OCI-LY3 (cell line): ENCODE results near the gene VPS13C.

Experiments used
- H2AFZ ChIP-seq: fragments of 200-600, 300-600 bp; shearing (Covaris generic); 2 replicates; pipeline ENCODE4 v1.6.0; 2014; ENCODE audit warnings: antibody characterized with exemption, low read depth, low read length
- H3K27ac ChIP-seq: fragments of 200-600, 300-600 bp; sonication (generic); 2 replicates; pipeline ENCODE4 v1.5.1; 2014; ENCODE audit warnings: mild to moderate bottlenecking, low read length, moderate library complexity, mixed read lengths
- H3K27me3 ChIP-seq: fragments of 200-600, 300-600 bp; sonication (generic); 2 replicates; pipeline ENCODE4 v1.6.1; 2014; ENCODE audit warnings: low read depth, low read length, mixed read lengths
- H3K36me3 ChIP-seq: fragments of 200-600, 300-600 bp; sonication (generic); replicated peaks from 2 replicates; pipeline ENCODE3; 2014; ENCODE audit warnings: low read depth, low read length, mixed read lengths
- H3K4me1 ChIP-seq: fragments of 300-600, 200-600 bp; sonication (generic); 2 replicates; pipeline ENCODE4 v1.6.1; 2014; ENCODE audit warnings: low read length, mixed read lengths
- H3K4me2 ChIP-seq: fragments of 200-600, 300-600 bp; sonication (generic); 2 replicates; pipeline ENCODE4 v1.6.1; 2014; ENCODE audit warnings: low read length, mixed read lengths
- H3K4me3 ChIP-seq: fragments of 300-600, 200-600 bp; sonication (generic); 2 replicates; pipeline ENCODE4 v1.5.1; 2014; ENCODE audit warnings: antibody characterized with exemption, mild to moderate bottlenecking, low read length, moderate library complexity
- H3K79me2 ChIP-seq: fragments of 300-600, 200-600 bp; shearing (Covaris generic); 2 replicates; pipeline ENCODE4 v1.6.1; 2014; ENCODE audit warnings: mild to moderate bottlenecking, low read length, mixed read lengths
- H3K9ac ChIP-seq: fragments of 300-600, 200-600 bp; shearing (Covaris generic); 2 replicates; pipeline ENCODE4 v1.6.0; 2014; ENCODE audit warnings: mild to moderate bottlenecking, low read length, moderate library complexity
- H3K9me3 ChIP-seq: fragments of 200-600, 300-600 bp; shearing (Covaris generic); 2 replicates; pipeline ENCODE4 v1.6.1; 2014; ENCODE audit warnings: low read length, mixed read lengths; ENCODE audit not compliant: insufficient read depth
- H4K20me1 ChIP-seq: fragments of 200-600, 300-600 bp; sonication (generic); 2 replicates; pipeline ENCODE4 v1.6.1; 2016; ENCODE audit warnings: low read length, mixed read lengths; ENCODE audit not compliant: insufficient read depth
- EZH2phosphoT487 ChIP-seq: fragments of 200-600 bp; shearing (Covaris generic); IDR thresholded peaks from 2 replicates; pipeline ENCODE4 v1.6.1; 2018; ENCODE audit warnings: antibody characterized with exemption, mixed run types, low read depth
- TF ChIP-seq, protein P1 (sequence below): fragments of 200-600, 300-600 bp; sonication (generic); IDR thresholded peaks from 2 replicates; pipeline ENCODE4 v1.5.1; 2014; ENCODE audit warnings: antibody characterized with exemption, low read length, low read depth

VPS13C gene

DNA sequence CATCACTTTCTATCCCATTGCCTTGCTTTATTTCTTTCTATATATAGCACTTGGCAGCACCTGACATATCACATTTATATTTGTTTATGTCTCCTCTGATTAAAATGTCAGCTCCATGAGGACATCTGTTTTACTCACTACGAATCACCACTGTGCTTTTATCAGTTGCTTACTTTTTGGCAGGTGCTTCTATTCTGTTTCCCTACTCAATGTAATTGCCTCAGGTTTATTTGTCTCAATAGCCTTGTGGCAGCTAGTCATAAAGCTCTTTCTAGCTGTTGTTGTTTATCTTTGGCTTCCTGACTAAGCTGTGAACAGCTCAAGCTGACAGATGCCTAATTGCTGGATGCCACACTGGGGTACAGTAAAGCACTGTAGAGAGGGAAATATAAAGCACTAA, 85.5 kb downstream of the VPS13C start:
- Histone ChIP-seq H3K4me1 (peaks cover 8% of the 10 kb centered on the region), H3K9me3 (no peaks in the 10 kb centered on the region), H3K27me3 (no peaks in the 10 kb centered on the region), H3K9ac (no peak overlapping the region), H3K4me2 (no peak overlapping the region), H3K36me3 (peaks cover 52% of the 10 kb centered on the region), H4K20me1 (no peaks in the 10 kb centered on the region), H2AFZ (no peak overlapping the region), H3K79me2 (no peaks in the 10 kb centered on the region), H3K27ac (no peak overlapping the region), H3K4me3 (no peak overlapping the region)
- TF ChIP-seq EZH2phosphoT487: no peak
- TF ChIP-seq, protein P1, sequence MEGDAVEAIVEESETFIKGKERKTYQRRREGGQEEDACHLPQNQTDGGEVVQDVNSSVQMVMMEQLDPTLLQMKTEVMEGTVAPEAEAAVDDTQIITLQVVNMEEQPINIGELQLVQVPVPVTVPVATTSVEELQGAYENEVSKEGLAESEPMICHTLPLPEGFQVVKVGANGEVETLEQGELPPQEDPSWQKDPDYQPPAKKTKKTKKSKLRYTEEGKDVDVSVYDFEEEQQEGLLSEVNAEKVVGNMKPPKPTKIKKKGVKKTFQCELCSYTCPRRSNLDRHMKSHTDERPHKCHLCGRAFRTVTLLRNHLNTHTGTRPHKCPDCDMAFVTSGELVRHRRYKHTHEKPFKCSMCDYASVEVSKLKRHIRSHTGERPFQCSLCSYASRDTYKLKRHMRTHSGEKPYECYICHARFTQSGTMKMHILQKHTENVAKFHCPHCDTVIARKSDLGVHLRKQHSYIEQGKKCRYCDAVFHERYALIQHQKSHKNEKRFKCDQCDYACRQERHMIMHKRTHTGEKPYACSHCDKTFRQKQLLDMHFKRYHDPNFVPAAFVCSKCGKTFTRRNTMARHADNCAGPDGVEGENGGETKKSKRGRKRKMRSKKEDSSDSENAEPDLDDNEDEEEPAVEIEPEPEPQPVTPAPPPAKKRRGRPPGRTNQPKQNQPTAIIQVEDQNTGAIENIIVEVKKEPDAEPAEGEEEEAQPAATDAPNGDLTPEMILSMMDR: no peak

DNA sequence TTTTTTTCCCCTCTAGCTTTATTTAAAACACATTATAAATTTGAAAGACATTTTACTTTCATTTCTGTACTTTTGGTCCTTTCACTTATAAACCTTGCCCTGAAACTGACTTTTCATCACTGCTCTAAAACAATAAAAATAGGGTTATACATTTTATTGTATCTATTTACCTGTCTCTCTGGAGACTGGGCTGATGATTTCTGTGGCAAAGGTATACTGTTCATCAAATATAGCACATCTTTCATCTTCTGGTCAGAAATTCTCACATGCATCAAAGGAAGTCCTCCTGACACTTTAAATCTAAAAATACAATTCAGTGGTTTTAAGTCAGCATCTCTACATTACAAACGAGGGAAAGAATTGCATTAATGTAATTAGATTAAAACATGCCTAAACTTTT, 86.1 kb downstream of the VPS13C start:
- Histone ChIP-seq H4K20me1 (no peaks in the 10 kb centered on the region), H3K27me3 (no peaks in the 10 kb centered on the region), H3K4me2 (no peak overlapping the region), H3K36me3 (peaks cover 52% of the 10 kb centered on the region), H3K9ac (no peak overlapping the region), H3K27ac (no peak overlapping the region), H3K9me3 (no peaks in the 10 kb centered on the region), H3K79me2 (no peaks in the 10 kb centered on the region), H2AFZ (no peak overlapping the region), H3K4me1 (peaks cover 11% of the 10 kb centered on the region), H3K4me3 (no peak overlapping the region)
- TF ChIP-seq, protein P1: no peak
- TF ChIP-seq EZH2phosphoT487: no peak

DNA sequence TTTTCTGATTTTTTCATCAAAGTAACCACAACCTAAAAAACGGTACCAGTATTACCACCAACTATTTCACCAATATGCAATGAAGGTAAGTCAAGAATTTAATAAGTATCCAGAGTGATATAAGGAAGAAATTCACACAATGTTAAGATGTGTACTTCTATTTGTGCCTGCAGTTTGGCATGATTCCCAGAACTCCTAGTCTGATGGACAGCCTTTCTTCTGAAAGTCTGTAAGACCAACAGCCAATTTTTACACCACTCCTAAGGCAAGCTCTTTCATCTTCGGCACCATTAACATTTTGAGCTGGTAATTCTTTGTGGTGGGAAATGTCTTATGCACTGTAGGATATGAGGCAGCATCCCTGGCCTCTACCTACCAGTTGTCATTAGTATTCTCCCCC, 108.3 kb downstream of the VPS13C start:
- Histone ChIP-seq H3K27ac (no peak overlapping the region), H3K4me3 (no peak overlapping the region), H2AFZ (no peak overlapping the region), H3K79me2 (no peaks in the 10 kb centered on the region), H3K9ac (no peak overlapping the region), H3K27me3 (no peaks in the 10 kb centered on the region), H3K36me3 (peaks cover 30% of the 10 kb centered on the region), H3K9me3 (no peaks in the 10 kb centered on the region), H3K4me2 (no peak overlapping the region), H3K4me1 (no peaks in the 10 kb centered on the region), H4K20me1 (no peaks in the 10 kb centered on the region)
- no peak for TF ChIP-seq EZH2phosphoT487
- TF ChIP-seq, protein P1: no peak

DNA sequence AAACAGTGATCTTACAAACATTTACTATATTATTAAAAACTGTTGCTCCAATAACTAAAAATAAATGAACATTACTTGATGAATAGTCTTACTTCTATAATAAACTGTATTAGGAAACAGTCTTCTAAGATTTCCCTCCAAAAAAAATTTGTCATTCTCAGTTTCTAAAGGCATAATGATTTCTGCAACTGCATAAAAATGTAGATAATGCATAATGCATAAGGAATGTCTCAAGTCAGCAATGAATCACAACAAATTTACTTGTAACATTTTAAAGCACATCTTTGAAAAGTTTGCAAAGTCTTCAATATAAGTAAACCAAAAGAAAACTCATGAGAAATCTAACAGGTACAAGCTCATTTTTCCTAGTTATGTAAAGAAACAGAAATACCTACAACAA, 113.5 kb downstream of the VPS13C start:
- no peaks in the 10 kb centered on the region for H4K20me1 ChIP-seq
- no peak overlapping the region for H3K4me3 ChIP-seq
- H3K9me3 ChIP-seq: no peaks in the 10 kb centered on the region
- no peaks in the 10 kb centered on the region for H3K4me1 ChIP-seq
- no peak overlapping the region for H3K9ac ChIP-seq
- TF ChIP-seq, protein P1: no peak
- no peak for TF ChIP-seq EZH2phosphoT487
- no peak overlapping the region for H2AFZ ChIP-seq
- H3K27ac ChIP-seq: no peak overlapping the region
- H3K27me3 ChIP-seq: no peaks in the 10 kb centered on the region
- H3K4me2 ChIP-seq: no peak overlapping the region
- peaks cover 32% of the 10 kb centered on the region for H3K36me3 ChIP-seq
- no peaks in the 10 kb centered on the region for H3K79me2 ChIP-seq
